ENCODE measurements around the gene RPP25L. TPM values are rescaled to one million over a fixed set of nuclear protein-coding genes. Genes with fewer than 3 reads are reported as not detected.

The RPP25L gene
- total and polyA plus RNA-seq, 2 experiments from 2014 or later = 16.4 to 25.1 TPM

- ATAC-seq = peak; percentile 81
- H3K27me3 Mint-ChIP-seq (ENCODE audit: insufficient read depth, low read depth, poor library complexity) = peaks cover 19% of the 10 kb centered on the region
- Histone ChIP-seq H3K27me3 (ENCODE audit: insufficient read depth) (peaks cover 5% of the 10 kb centered on the region), H3K79me2 (replicated peaks; ENCODE audit: insufficient read depth) (no peaks in the 10 kb centered on the region), H4K20me1 (replicated peaks; ENCODE audit: insufficient read depth) (no peaks in the 10 kb centered on the region), H3K27ac (ENCODE audit: low read depth) (no peak overlapping the region), H3K4me1 (ENCODE audit: insufficient read depth) (peaks cover 7% of the 10 kb centered on the region; the same call in 1 of the 2 replicates), H3K36me3 (ENCODE audit: insufficient read depth) (no peaks in the 10 kb centered on the region), H3K9me2 (ENCODE audit: insufficient read depth) (no peaks in the 10 kb centered on the region), H2AFZ (peak overlapping the region; percentile 97), H3F3A (replicated peaks; ENCODE audit: low read depth) (0 out of 2 replicates have a peak, but pooled peaks cover 3% of the 10 kb centered on the region), H3K4me3 (peak overlapping the region; percentile 86), H3K4me2 (peak overlapping the region; percentile 94)
- peak; percentile 79 to 87 for TF ChIP-seq CTCF (conservative IDR thresholded peaks at IDR 0.05; ENCODE audit: low read depth in 2 of 2)
- no peak for TF ChIP-seq CREB1 (CRISPR knock-in tag; IDR thresholded peaks at IDR 0.05; ENCODE audit: low read depth)
- TF ChIP-seq EZH2 (IDR thresholded peaks at IDR 0.05; ENCODE audit: low read depth, unreplicated experiment) = peak; percentile 0
- H3K4me1 Mint-ChIP-seq = peaks cover 11% of the 10 kb centered on the region
- no peak overlapping the region for H3K27ac Mint-ChIP-seq
- no peaks in the 10 kb centered on the region for H3K9me3 Mint-ChIP-seq
- no peaks in the 10 kb centered on the region for H3K36me3 Mint-ChIP-seq (ENCODE audit: low read depth)
- peak overlapping the region; percentile 93 for H3K4me3 Mint-ChIP-seq
- peak; percentile 96 for DNase-seq (ENCODE audit: low spot score)
Observed at GRCh38 chr9:34612788-34613390, 992 bp upstream of the RPP25L start.

GRCh38 chr9:34611251-34611810 is 566 bp downstream of the RPP25L start:
- Histone ChIP-seq H3F3A (replicated peaks; ENCODE audit: low read depth) (0 out of 2 replicates have a peak, but pooled peaks cover 3% of the 10 kb centered on the region), H4K20me1 (replicated peaks; ENCODE audit: insufficient read depth) (no peaks in the 10 kb centered on the region), H3K4me3 (peak overlapping the region; percentile 86), H3K4me2 (peak overlapping the region; percentile 94), H3K27me3 (ENCODE audit: insufficient read depth) (peaks cover 5% of the 10 kb centered on the region), H3K9me2 (ENCODE audit: insufficient read depth) (no peaks in the 10 kb centered on the region), H3K4me1 (ENCODE audit: insufficient read depth) (peaks cover 7% of the 10 kb centered on the region; the same call in 1 of the 2 replicates), H3K27ac (ENCODE audit: low read depth) (no peak overlapping the region), H2AFZ (peak overlapping the region; percentile 95), H3K79me2 (replicated peaks; ENCODE audit: insufficient read depth) (no peaks in the 10 kb centered on the region), H3K36me3 (ENCODE audit: insufficient read depth) (no peaks in the 10 kb centered on the region)
- H3K4me3 Mint-ChIP-seq = peak overlapping the region; percentile 93
- no peaks in the 10 kb centered on the region for H3K36me3 Mint-ChIP-seq (ENCODE audit: low read depth)
- H3K27ac Mint-ChIP-seq = peak overlapping the region; percentile 94
- H3K27me3 Mint-ChIP-seq (ENCODE audit: insufficient read depth, low read depth, poor library complexity) = peaks cover 19% of the 10 kb centered on the region
- H3K9me3 Mint-ChIP-seq = no peaks in the 10 kb centered on the region
- peak; percentile 17 for ATAC-seq
- DNase-seq (ENCODE audit: low spot score) = no peak
- peak in 1 of 2 experiments; percentile 21; a peak in 1 of 4 replicates for TF ChIP-seq CTCF (conservative IDR thresholded peaks at IDR 0.05; ENCODE audit: low read depth in 2 of 2)
- TF ChIP-seq JUNB (IDR thresholded peaks at IDR 0.05; ENCODE audit: unreplicated experiment) = no peak
- H3K4me1 Mint-ChIP-seq = peaks cover 11% of the 10 kb centered on the region
